ENCODE results near the gene CD99.
A peak's percentile ranks its signal among the peaks of the same experiment; 100 is the strongest.

Gene CD99, protein sequence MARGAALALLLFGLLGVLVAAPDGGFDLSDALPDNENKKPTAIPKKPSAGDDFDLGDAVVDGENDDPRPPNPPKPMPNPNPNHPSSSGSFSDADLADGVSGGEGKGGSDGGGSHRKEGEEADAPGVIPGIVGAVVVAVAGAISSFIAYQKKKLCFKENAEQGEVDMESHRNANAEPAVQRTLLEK

DNA sequence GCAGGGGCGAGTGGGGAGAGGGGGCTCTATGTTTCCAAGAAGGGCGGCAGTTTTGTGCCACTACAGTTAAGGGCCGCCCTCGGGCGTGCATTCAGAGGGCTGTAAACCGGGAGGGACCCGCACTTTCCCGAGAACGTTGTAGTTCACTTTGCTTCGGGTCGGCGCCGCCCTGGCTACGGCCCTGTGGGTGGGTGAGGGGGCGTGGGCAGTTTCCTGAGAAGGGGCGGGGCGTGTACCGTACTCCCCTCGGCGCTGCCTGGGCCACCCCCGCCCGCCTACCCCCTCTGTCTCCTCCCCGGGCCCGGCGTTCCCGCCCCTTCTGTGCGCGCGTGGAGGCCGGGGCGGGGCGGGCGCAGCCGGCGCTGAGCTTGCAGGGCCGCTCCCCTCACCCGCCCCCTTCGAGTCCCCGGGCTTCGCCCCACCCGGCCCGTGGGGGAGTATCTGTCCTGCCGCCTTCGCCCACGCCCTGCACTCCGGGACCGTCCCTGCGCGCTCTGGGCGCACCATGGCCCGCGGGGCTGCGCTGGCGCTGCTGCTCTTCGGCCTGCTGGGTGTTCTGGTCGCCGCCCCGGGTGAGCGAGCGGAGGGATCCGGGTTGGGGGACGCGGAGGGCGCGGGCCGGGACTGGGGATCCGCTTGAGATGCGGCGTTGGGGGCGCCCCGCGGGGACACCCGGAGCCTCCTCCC is at the start of gene CD99:
TSS of gene CD99 (plus strand) at position 440 of the 687 bp plus-strand sequence. CDS start at position 506, 66 bp downstream.
- peaks cover 27% of the 10 kb centered on the region for H3K27me3 Mint-ChIP-seq (ENCODE audit: low read depth, poor library complexity)
- peak; percentile 94 for DNase-seq
- H3K4me3 Mint-ChIP-seq = peak within 1 kb of the TSS; percentile 94
- H3K4me1 Mint-ChIP-seq = peaks cover 63% of the 10 kb centered on the region
- no peaks in the 10 kb centered on the region for H3K9me3 Mint-ChIP-seq
- TF ChIP-seq, protein P1, sequence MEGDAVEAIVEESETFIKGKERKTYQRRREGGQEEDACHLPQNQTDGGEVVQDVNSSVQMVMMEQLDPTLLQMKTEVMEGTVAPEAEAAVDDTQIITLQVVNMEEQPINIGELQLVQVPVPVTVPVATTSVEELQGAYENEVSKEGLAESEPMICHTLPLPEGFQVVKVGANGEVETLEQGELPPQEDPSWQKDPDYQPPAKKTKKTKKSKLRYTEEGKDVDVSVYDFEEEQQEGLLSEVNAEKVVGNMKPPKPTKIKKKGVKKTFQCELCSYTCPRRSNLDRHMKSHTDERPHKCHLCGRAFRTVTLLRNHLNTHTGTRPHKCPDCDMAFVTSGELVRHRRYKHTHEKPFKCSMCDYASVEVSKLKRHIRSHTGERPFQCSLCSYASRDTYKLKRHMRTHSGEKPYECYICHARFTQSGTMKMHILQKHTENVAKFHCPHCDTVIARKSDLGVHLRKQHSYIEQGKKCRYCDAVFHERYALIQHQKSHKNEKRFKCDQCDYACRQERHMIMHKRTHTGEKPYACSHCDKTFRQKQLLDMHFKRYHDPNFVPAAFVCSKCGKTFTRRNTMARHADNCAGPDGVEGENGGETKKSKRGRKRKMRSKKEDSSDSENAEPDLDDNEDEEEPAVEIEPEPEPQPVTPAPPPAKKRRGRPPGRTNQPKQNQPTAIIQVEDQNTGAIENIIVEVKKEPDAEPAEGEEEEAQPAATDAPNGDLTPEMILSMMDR (IDR thresholded peaks at IDR 0.05) = no peak
- no peaks in the 10 kb centered on the region for H3K36me3 Mint-ChIP-seq (ENCODE audit: low read depth)
- peak within 1 kb of the TSS; percentile 75 for H3K27ac Mint-ChIP-seq

DNA sequence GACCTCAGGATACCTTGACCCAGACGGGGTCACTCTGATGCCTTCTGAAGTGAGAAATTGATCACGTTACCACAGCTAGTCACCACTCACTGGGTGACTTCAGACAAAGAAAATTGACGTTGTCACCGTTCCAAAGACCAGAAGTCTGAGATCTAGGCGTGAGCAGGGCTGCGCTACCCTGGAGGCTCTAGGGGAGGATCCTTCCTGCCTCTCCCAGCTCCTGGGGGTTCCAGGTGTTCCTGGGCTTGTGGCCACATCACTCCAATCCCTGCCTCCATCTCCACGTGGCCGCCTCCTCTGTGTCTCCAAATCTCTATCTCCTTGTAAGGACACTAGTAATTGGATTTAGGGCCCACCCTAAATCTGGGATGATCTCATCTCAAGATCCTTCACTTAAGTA is 48.9 kb upstream of the CD99 start:
- Mint-ChIP-seq H3K4me3 (no peak overlapping the region), H3K9me3 (no peaks in the 10 kb centered on the region), H3K27ac (no peak overlapping the region), H3K4me1 (no peaks in the 10 kb centered on the region), H3K36me3 (ENCODE audit: low read depth) (peaks cover 38% of the 10 kb centered on the region), H3K27me3 (ENCODE audit: low read depth, poor library complexity) (peaks cover 12% of the 10 kb centered on the region)
- TF ChIP-seq, protein P1 (IDR thresholded peaks at IDR 0.05) = no peak
- no peak for DNase-seq

DNA sequence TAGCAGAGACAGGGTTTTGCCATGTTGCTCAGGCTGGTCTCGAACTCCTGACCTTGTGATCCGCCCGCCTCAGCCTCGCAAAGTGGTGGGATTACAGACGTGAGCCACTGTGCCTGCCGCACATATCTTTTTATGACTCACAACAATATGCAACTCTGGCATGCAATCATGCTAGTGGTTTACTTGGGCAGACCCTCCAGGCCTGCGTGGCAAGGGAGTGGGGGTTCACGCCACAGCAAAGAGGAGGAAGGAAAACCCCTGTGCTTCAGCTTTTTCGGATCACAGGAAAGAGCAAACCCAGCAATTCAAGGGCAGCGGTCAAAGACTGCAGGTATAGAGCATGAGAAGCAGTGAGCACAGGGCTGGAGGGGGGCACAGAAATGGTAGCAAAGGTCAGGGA is 48.3 kb upstream of the CD99 start:
- H3K4me3 Mint-ChIP-seq = no peak overlapping the region
- H3K27me3 Mint-ChIP-seq (ENCODE audit: low read depth, poor library complexity) = peaks cover 12% of the 10 kb centered on the region
- H3K4me1 Mint-ChIP-seq = no peaks in the 10 kb centered on the region
- TF ChIP-seq, protein P1 (IDR thresholded peaks at IDR 0.05) = no peak
- H3K9me3 Mint-ChIP-seq = no peaks in the 10 kb centered on the region
- H3K27ac Mint-ChIP-seq = no peak overlapping the region
- peaks cover 31% of the 10 kb centered on the region for H3K36me3 Mint-ChIP-seq (ENCODE audit: low read depth)
- no peak for DNase-seq

DNA sequence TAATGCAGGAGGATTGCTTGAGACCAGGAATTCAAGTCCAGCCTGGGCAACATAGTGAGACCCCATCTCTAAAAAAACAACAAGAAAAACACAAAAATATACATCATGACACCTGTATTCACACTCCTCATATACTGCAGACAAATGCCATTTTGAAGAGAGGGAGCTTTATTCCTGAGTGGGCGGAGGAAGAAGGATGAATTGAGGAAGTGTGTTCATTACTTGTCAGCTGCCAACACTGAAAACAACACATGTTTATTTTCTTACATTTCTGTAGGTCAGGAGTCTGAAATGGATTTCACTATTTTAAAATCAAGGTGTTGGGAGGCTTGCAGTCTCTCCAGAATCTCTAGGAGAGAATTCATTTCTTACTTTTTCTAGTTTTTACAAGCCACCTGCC is 47.2 kb upstream of the CD99 start:
- Mint-ChIP-seq H3K36me3 (ENCODE audit: low read depth) (peaks cover 25% of the 10 kb centered on the region), H3K4me3 (no peak overlapping the region), H3K9me3 (no peaks in the 10 kb centered on the region), H3K4me1 (no peaks in the 10 kb centered on the region), H3K27ac (peak overlapping the region; percentile 27), H3K27me3 (ENCODE audit: low read depth, poor library complexity) (peaks cover 12% of the 10 kb centered on the region)
- no peak for DNase-seq
- TF ChIP-seq, protein P1 (IDR thresholded peaks at IDR 0.05) = no peak

DNA sequence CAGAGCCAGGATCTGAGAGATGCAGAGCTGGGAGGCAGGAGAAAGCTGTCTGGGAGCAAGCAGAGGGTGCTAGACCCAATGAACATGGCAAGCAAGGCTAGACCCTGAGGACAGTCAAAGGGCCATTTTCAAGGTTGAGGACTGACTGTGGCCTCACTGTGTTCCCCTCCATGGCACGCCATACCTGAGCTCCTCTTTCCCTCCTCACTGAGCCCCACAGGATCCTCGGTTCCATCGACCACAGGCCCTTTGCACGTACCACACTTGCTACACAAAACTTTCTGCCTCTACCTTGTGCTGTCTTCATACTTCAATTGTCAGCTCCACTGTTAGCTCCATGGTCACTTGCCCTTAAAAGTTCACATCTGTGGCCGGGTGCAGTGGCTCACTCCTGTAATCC is 45.5 kb upstream of the CD99 start:
- no peak overlapping the region for H3K4me3 Mint-ChIP-seq
- no peaks in the 10 kb centered on the region for H3K4me1 Mint-ChIP-seq
- peaks cover 13% of the 10 kb centered on the region for H3K36me3 Mint-ChIP-seq (ENCODE audit: low read depth)
- no peak for DNase-seq
- H3K27me3 Mint-ChIP-seq (ENCODE audit: low read depth, poor library complexity) = peaks cover 14% of the 10 kb centered on the region
- no peaks in the 10 kb centered on the region for H3K9me3 Mint-ChIP-seq
- TF ChIP-seq, protein P1 (IDR thresholded peaks at IDR 0.05) = no peak
- peak overlapping the region; percentile 84 for H3K27ac Mint-ChIP-seq

DNA sequence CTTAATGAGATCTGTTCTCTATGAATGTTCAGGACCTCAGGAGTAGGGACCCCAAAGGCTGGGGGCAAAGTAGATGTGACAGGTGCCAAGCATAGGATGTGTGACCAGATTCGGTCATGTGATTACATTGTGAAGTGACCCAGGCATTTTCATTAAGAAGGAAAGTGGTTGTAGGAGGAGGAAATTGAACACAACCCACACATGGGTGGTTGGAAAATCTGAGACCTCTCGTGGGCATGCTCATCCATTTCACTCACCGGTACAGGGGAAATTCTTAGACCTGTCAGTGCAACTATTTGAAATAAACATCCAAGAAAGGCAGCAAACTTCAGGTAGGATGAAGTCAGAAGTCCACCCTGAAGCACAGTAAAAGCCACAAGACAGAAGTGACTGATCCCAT is 43.5 kb upstream of the CD99 start:
- no peaks in the 10 kb centered on the region for H3K4me1 Mint-ChIP-seq
- peaks cover 9% of the 10 kb centered on the region for H3K36me3 Mint-ChIP-seq (ENCODE audit: low read depth)

More for the DNA sequence above, 43.5 kb upstream of the CD99 start:
- no peak for DNase-seq
- H3K4me3 Mint-ChIP-seq = no peak overlapping the region
- TF ChIP-seq, protein P1 (IDR thresholded peaks at IDR 0.05) = no peak
- no peaks in the 10 kb centered on the region for H3K9me3 Mint-ChIP-seq
- peaks cover 18% of the 10 kb centered on the region for H3K27me3 Mint-ChIP-seq (ENCODE audit: low read depth, poor library complexity)
- no peak overlapping the region for H3K27ac Mint-ChIP-seq

Data from nephron progenitor cell (in vitro differentiated cells).